Activated CD4-positive, alpha-beta memory T cell treated with anti-CD3 and anti-CD28 coated beads for 36 hours (primary cell): ENCODE results near the gene PPM1H. TPM values are rescaled to one million over a fixed set of nuclear protein-coding genes. Genes with fewer than 3 reads are reported as not detected.

Experiments used
- CTCF ChIA-PET: fragments of 350-600 bp; sonication (Branson Sonifier 250); formaldehyde crosslinking; loops from one replicate; lab custom pipeline; 2021; ENCODE audit warnings: antibody characterized with exemption, inconsistent platforms; lab: Charles Lee
- POLR2A ChIA-PET: fragments of 350-600 bp; sonication (Branson Sonifier 250); formaldehyde crosslinking; loops from one replicate; lab custom pipeline; 2021; ENCODE audit warnings: antibody characterized with exemption; lab: Charles Lee
- DNase-seq: peaks from one replicate; pipeline ENCODE4 v3.0.0-alpha.2; 2020
- H3K27ac Mint-ChIP-seq: one replicate; pipeline ENCODE4 v1.8.0; 2021; ENCODE audit warnings: mixed read lengths
- H3K27me3 Mint-ChIP-seq: one replicate; pipeline ENCODE4 v1.8.0; 2021; ENCODE audit warnings: mixed read lengths
- H3K36me3 Mint-ChIP-seq: one replicate; pipeline ENCODE4 v1.8.0; 2021; ENCODE audit warnings: mixed read lengths
- H3K4me1 Mint-ChIP-seq: one replicate; pipeline ENCODE4 v1.8.0; 2021; ENCODE audit warnings: low read depth, mixed read lengths
- H3K4me3 Mint-ChIP-seq: one replicate; pipeline ENCODE4 v1.8.0; 2021; ENCODE audit warnings: mild to moderate bottlenecking, mixed read lengths
- H3K9me3 Mint-ChIP-seq: one replicate; pipeline ENCODE4 v1.8.0; 2021; ENCODE audit warnings: mixed read lengths
- intact Hi-C: fragments of 100-400 bp; cut with micrococcal nuclease; formaldehyde crosslinking; loops from one replicate; pipeline ENCODE4 v1.15.1; 2023
- total RNA-seq, 2 experiments: library from RNA; stranded (reverse); gene quantifications; one replicate each; pipeline ENCODE4 v1.2.3, GENCODE V29; 2021

The PPM1H gene
- total RNA-seq, 2 experiments from 2014 or later, result not detected

GRCh38 chr12:62794218-62794583 lies 140.7 kb downstream of the PPM1H start:
- Mint-ChIP-seq H3K4me1 (no peaks in the 10 kb centered on the region), H3K27ac (no peak overlapping the region), H3K36me3 (no peaks in the 10 kb centered on the region), H3K9me3 (no peaks in the 10 kb centered on the region), H3K27me3 (peaks cover 4% of the 10 kb centered on the region), H3K4me3 (no peak overlapping the region)
- ChIA-PET CTCF (interaction anchor here (0.6 to 8.9 kb wide), 30 partner anchors 10 to 423 kb away, joined by 3 to 205 read pairs (median 4); no protein-coding TSS in a partner anchor), POLR2A (interaction anchor here (0.6 kb wide), 1 partner anchor 275 kb away, joined by 3 read pairs; no protein-coding TSS in a partner anchor)
- intact Hi-C loops, result loop anchor here (1.0 to 2.0 kb wide), 3 partner anchors 213 to 356 kb away; no protein-coding TSS in a partner anchor
- no peak for DNase-seq

DNA sequence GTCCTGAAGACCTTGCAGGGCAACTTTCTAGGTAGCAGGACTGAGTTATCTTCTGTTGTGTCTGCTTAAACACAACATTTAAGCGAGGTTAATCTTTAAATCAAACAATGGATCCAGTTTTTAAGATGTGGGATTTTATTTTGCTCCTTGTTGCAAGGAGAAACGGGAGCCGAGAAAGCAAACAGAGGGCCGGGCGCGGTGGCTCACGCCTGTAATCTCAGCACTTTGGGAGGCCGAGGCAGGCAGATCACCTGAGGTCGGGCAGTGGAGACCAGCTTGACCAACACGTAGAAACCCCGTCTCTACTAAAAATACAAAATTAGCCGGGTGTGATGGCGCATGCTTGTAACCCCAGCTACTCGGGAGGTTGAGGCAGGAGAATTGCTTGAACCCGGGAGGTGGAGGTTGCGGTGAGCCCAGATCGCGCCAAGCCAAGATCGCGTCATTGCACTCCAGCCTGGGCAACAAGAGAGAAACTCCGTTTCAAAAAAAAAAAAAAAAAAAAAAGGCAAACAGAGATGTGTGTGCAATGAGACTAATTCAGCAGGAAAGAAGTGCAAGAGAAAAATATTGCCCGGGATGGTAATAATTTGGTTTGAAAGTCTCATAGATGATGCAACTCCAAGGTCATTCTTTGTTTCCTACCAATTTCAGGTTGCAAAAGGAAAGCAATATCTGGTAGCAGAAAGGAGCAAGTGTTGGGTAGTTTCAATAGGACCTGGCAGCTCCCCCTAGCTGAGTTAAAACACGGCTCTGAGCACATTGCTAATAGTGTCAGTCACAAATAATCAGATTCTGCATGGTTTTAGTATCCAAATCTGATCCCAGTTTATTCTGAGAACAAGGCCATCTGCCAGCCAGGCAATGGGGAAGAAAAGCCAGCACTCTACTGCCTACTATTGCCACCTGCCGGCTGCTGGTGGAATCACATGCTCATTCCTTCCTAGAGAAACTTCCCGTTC lies 141.4 kb downstream of the PPM1H start:
- CTCF ChIA-PET, result interaction anchor here (0.6 to 8.9 kb wide), 28 partner anchors 10 to 422 kb away, joined by 3 to 205 read pairs (median 4); no protein-coding TSS in a partner anchor
- H3K4me1 Mint-ChIP-seq, result no peaks in the 10 kb centered on the region
- H3K36me3 Mint-ChIP-seq, result no peaks in the 10 kb centered on the region
- peak; percentile 82 for DNase-seq
- H3K4me3 Mint-ChIP-seq, result no peak overlapping the region
- intact Hi-C loops, result loop anchor here (1.0 to 2.0 kb wide), 3 partner anchors 212 to 355 kb away; no protein-coding TSS in a partner anchor
- H3K9me3 Mint-ChIP-seq, result no peaks in the 10 kb centered on the region
- peaks cover 4% of the 10 kb centered on the region for H3K27me3 Mint-ChIP-seq
- no peak overlapping the region for H3K27ac Mint-ChIP-seq
- POLR2A ChIA-PET, result no interaction called here

- ChIA-PET POLR2A (no interaction called here), CTCF (interaction anchor here (0.6 to 2.5 kb wide), 4 partner anchors 17 to 1137 kb away, joined by 3 to 17 read pairs (median 3); no protein-coding TSS in a partner anchor)
- peaks cover 4% of the 10 kb centered on the region for H3K27me3 Mint-ChIP-seq
- H3K4me3 Mint-ChIP-seq, result no peak overlapping the region
- intact Hi-C loops, result no loop called here
- no peak overlapping the region for H3K27ac Mint-ChIP-seq
- DNase-seq, result no peak
- no peaks in the 10 kb centered on the region for H3K4me1 Mint-ChIP-seq
- H3K9me3 Mint-ChIP-seq, result no peaks in the 10 kb centered on the region
- no peaks in the 10 kb centered on the region for H3K36me3 Mint-ChIP-seq
These were observed 142.6 kb downstream of the PPM1H start for GRCh38 chr12:62792236-62792870.

DNA sequence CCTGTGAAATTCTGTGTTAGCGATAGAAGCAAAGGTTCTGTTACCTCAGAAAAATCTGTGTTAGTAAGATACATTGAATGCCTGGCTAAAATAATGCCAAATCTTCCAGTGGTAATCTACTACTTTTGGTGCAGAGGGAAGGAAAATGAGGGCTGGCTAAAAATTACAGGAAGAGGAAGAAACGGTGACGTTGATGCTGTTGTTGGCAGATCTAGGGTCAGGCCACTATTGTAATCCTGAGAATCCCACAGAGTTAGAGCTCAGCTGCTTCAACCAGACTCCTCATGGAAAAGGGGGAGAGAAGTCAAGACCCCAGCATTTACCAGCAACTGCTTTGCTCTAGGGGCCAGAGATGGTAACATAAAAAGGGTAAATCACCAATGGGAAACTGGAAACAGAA lies 145.1 kb downstream of the PPM1H start:
- intact Hi-C loops, result loop anchor here (5.0 kb wide), 1 partner anchor 148 kb away; no protein-coding TSS in a partner anchor
- POLR2A ChIA-PET, result no interaction called here

GRCh38 chr12:62787611-62788010 lies 147.3 kb downstream of the PPM1H start:
- intact Hi-C loops, result loop anchor here (5.0 kb wide), 1 partner anchor 145 kb away; no protein-coding TSS in a partner anchor
- peaks cover 2% of the 10 kb centered on the region for H3K27me3 Mint-ChIP-seq
- H3K4me1 Mint-ChIP-seq, result peaks cover 11% of the 10 kb centered on the region
- POLR2A ChIA-PET, result no interaction called here
- H3K4me3 Mint-ChIP-seq, result no peak overlapping the region
- no peaks in the 10 kb centered on the region for H3K36me3 Mint-ChIP-seq
- no peak for DNase-seq
- no peak overlapping the region for H3K27ac Mint-ChIP-seq
- CTCF ChIA-PET, result interaction anchor here (1.1 to 2.1 kb wide), 3 partner anchors 11 to 349 kb away, joined by 4 to 12 read pairs (median 7); no protein-coding TSS in a partner anchor
- no peaks in the 10 kb centered on the region for H3K9me3 Mint-ChIP-seq

More for the DNA sequence above, 145.1 kb downstream of the PPM1H start:
- H3K4me3 Mint-ChIP-seq, result no peak overlapping the region
- no peaks in the 10 kb centered on the region for H3K9me3 Mint-ChIP-seq
- H3K27ac Mint-ChIP-seq, result no peak overlapping the region
- peaks cover 11% of the 10 kb centered on the region for H3K4me1 Mint-ChIP-seq
- peaks cover 3% of the 10 kb centered on the region for H3K27me3 Mint-ChIP-seq
- CTCF ChIA-PET, result interaction anchor here (0.6 to 2.5 kb wide), 4 partner anchors 10 to 572 kb away, joined by 3 to 17 read pairs (median 6); no protein-coding TSS in a partner anchor
- no peak for DNase-seq
- H3K36me3 Mint-ChIP-seq, result no peaks in the 10 kb centered on the region

- H3K27me3 Mint-ChIP-seq, result peaks cover 2% of the 10 kb centered on the region
- no peak overlapping the region for H3K4me3 Mint-ChIP-seq
- H3K9me3 Mint-ChIP-seq, result no peaks in the 10 kb centered on the region
- CTCF ChIA-PET, result interaction anchor here (1.6 kb wide), 1 partner anchor 10 kb away, joined by 4 read pairs; no protein-coding TSS in a partner anchor
- no peak overlapping the region for H3K27ac Mint-ChIP-seq
- DNase-seq, result no peak
- POLR2A ChIA-PET, result no interaction called here
- H3K4me1 Mint-ChIP-seq, result peaks cover 11% of the 10 kb centered on the region
- H3K36me3 Mint-ChIP-seq, result no peaks in the 10 kb centered on the region
- intact Hi-C loops, result loop anchor here (5.0 kb wide), 1 partner anchor 145 kb away; no protein-coding TSS in a partner anchor
These were observed 147.9 kb downstream of the PPM1H start for GRCh38 chr12:62787023-62787422.

GRCh38 chr12:62785941-62786559 lies 148.9 kb downstream of the PPM1H start:
- Mint-ChIP-seq H3K9me3 (no peaks in the 10 kb centered on the region), H3K36me3 (no peaks in the 10 kb centered on the region), H3K4me1 (peaks cover 11% of the 10 kb centered on the region), H3K4me3 (no peak overlapping the region), H3K27ac (no peak overlapping the region), H3K27me3 (peaks cover 2% of the 10 kb centered on the region)
- ChIA-PET POLR2A (no interaction called here), CTCF (interaction anchor here (0.6 to 1.6 kb wide), 2 partner anchors 11 to 31 kb away, joined by 3 to 4 read pairs; no protein-coding TSS in a partner anchor)
- intact Hi-C loops, result loop anchor here (5.0 kb wide), 1 partner anchor 144 kb away; no protein-coding TSS in a partner anchor
- peak; percentile 28 for DNase-seq

- no peaks in the 10 kb centered on the region for H3K9me3 Mint-ChIP-seq
- H3K36me3 Mint-ChIP-seq, result no peaks in the 10 kb centered on the region
- POLR2A ChIA-PET, result interaction anchor here (0.6 kb wide), 1 partner anchor 23 kb away, joined by 6 read pairs; no protein-coding TSS in a partner anchor
- H3K4me3 Mint-ChIP-seq, result no peak overlapping the region
- no peak overlapping the region for H3K27ac Mint-ChIP-seq
- peaks cover 2% of the 10 kb centered on the region for H3K27me3 Mint-ChIP-seq
- CTCF ChIA-PET, result interaction anchor here (0.7 to 3.7 kb wide), 6 partner anchors 8 to 346 kb away, joined by 3 to 24 read pairs (median 4); no protein-coding TSS in a partner anchor
- intact Hi-C loops, result no loop called here
- no peak for DNase-seq
- H3K4me1 Mint-ChIP-seq, result peaks cover 11% of the 10 kb centered on the region
These were observed 150.4 kb downstream of the PPM1H start for GRCh38 chr12:62784576-62784975.

DNA sequence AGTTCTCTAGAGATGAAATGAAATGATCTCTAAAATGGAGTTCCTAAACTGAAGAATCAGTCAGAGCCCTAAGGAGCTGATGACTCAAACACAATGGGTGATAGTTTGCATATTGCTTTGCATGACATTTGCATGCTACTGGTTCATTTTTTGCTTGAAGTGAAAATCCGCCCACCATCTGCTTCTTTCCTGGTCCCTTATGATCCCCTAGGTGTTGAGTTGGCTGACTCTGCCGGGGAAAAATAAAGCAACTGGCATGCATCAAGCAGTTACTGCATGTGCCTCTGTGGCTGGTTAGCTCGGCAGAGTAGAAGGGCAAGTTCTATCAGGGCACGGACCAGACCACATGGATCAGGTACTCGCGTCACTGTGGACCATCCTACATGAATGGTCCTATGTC lies 151.1 kb downstream of the PPM1H start:
- peaks cover 11% of the 10 kb centered on the region for H3K4me1 Mint-ChIP-seq
- H3K27ac Mint-ChIP-seq, result no peak overlapping the region

GRCh38 chr12:62781136-62781880 lies 153.6 kb downstream of the PPM1H start:
- Mint-ChIP-seq H3K27ac (no peak overlapping the region), H3K36me3 (no peaks in the 10 kb centered on the region), H3K4me1 (peaks cover 8% of the 10 kb centered on the region), H3K27me3 (peaks cover 2% of the 10 kb centered on the region), H3K4me3 (no peak overlapping the region), H3K9me3 (no peaks in the 10 kb centered on the region)
- ChIA-PET CTCF (interaction anchor here (2.0 to 2.9 kb wide), 3 partner anchors 13 to 343 kb away, joined by 5 to 15 read pairs (median 6); no protein-coding TSS in a partner anchor), POLR2A (no interaction called here)
- DNase-seq, result no peak
- intact Hi-C loops, result no loop called here

More for the DNA sequence above, 151.1 kb downstream of the PPM1H start:
- H3K27me3 Mint-ChIP-seq, result peaks cover 2% of the 10 kb centered on the region
- H3K9me3 Mint-ChIP-seq, result no peaks in the 10 kb centered on the region
- H3K4me3 Mint-ChIP-seq, result no peak overlapping the region
- no peak for DNase-seq
- POLR2A ChIA-PET, result no interaction called here
- no peaks in the 10 kb centered on the region for H3K36me3 Mint-ChIP-seq
- CTCF ChIA-PET, result interaction anchor here (1.0 to 3.7 kb wide), 6 partner anchors 10 to 348 kb away, joined by 3 to 24 read pairs (median 4); no protein-coding TSS in a partner anchor
- intact Hi-C loops, result no loop called here
